Transverse colon (tissue), 4 donors: ENCODE results near the gene POLR3GL.

ENCODE experiments used
- POLR2AphosphoS5 ChIP-seq, 3 donors: sonication (generic); formaldehyde crosslinking; IDR thresholded peaks; one replicate each; pipeline ENCODE4 v1.6.1; 2016; ENCODE audit warnings: antibody characterized with exemption in 3 of 3
- TF ChIP-seq, protein P1 (sequence below), 5 experiments: fragments of 200-600 bp in 3 of 5; fragments of 450-650 bp in 2 of 5; sonication (generic) in 3 of 5; IDR thresholded peaks; 1 replicate in 2 of 5; 2 replicates in 3 of 5; pipeline ENCODE4 v1.5.1; 2016 to 2017; ENCODE audit warnings: antibody characterized with exemption in 5 of 5, inconsistent platforms in 3 of 5, mild to moderate bottlenecking in 2 of 5, moderate library complexity in 1 of 5

GRCh38 chr1:145953861-145954260, 10.6 kb upstream of the POLR3GL start:
- TF ChIP-seq, protein P1, sequence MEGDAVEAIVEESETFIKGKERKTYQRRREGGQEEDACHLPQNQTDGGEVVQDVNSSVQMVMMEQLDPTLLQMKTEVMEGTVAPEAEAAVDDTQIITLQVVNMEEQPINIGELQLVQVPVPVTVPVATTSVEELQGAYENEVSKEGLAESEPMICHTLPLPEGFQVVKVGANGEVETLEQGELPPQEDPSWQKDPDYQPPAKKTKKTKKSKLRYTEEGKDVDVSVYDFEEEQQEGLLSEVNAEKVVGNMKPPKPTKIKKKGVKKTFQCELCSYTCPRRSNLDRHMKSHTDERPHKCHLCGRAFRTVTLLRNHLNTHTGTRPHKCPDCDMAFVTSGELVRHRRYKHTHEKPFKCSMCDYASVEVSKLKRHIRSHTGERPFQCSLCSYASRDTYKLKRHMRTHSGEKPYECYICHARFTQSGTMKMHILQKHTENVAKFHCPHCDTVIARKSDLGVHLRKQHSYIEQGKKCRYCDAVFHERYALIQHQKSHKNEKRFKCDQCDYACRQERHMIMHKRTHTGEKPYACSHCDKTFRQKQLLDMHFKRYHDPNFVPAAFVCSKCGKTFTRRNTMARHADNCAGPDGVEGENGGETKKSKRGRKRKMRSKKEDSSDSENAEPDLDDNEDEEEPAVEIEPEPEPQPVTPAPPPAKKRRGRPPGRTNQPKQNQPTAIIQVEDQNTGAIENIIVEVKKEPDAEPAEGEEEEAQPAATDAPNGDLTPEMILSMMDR (IDR thresholded peaks at IDR 0.05) = no peak
- TF ChIP-seq POLR2AphosphoS5 (IDR thresholded peaks at IDR 0.05) = no peak
